DND-41 (cell line): ENCODE results near the gene DAZAP1.
"Not testable (repeated sequence)": the region's sequence is repeated elsewhere in the genome, so short reads cannot be mapped to it uniquely, and the experiment has no call there.

Experiments used
- ATAC-seq: fragments of 200-7000 bp; cut with Tn5 transposase; 3 replicates; pipeline ENCODE4 v1.9.1; 2021; ENCODE audit warnings: low read depth; ENCODE audit not compliant: insufficient read depth
- DNase-seq: peaks from one replicate; pipeline ENCODE4 v3.0.0-alpha.2; 2020
- H2AFZ ChIP-seq: 2 replicates; pipeline ENCODE4 v1.6.0; 2012; ENCODE audit warnings: low read depth, low read length
- H3K27ac ChIP-seq: 2 replicates; pipeline ENCODE4 v1.5.1; 2012; ENCODE audit warnings: low read length, inconsistent platforms
- H3K27me3 ChIP-seq: fragments of 200-600 bp; sonication (generic); 2 replicates; pipeline ENCODE4 v1.6.0; 2012; ENCODE audit warnings: low read length, mild to moderate bottlenecking, inconsistent platforms; ENCODE audit not compliant: insufficient read depth, poor library complexity
- H3K36me3 ChIP-seq: 2 replicates; pipeline ENCODE4 v1.5.1; 2012; ENCODE audit warnings: low read length, inconsistent platforms; ENCODE audit not compliant: insufficient read depth
- H3K4me1 ChIP-seq: 2 replicates; pipeline ENCODE4 v1.5.1; 2012; ENCODE audit warnings: mild to moderate bottlenecking, low read length; ENCODE audit not compliant: insufficient read depth
- H3K4me2 ChIP-seq: 2 replicates; pipeline ENCODE4 v1.6.0; 2012; ENCODE audit warnings: mild to moderate bottlenecking, moderate library complexity, low read length, inconsistent platforms; ENCODE audit not compliant: insufficient read depth
- H3K4me3 ChIP-seq, 2 experiments: fragments of 200-600 bp in 1 of 2; shearing (Covaris generic) in 1 of 2; 2 replicates each; pipeline ENCODE4 v1.5.1; 2012 to 2016; ENCODE audit warnings: inconsistent platforms in 2 of 2, low read length in 2 of 2, mild to moderate bottlenecking in 2 of 2, low read depth in 1 of 2, moderate library complexity in 1 of 2
- H3K79me2 ChIP-seq: 2 replicates; pipeline ENCODE4 v1.6.0; 2012; ENCODE audit warnings: low read length, inconsistent platforms; ENCODE audit not compliant: insufficient read depth
- H3K9ac ChIP-seq: 2 replicates; pipeline ENCODE4 v1.6.0; 2012; ENCODE audit warnings: low read depth, mild to moderate bottlenecking, inconsistent platforms, low read length, moderate library complexity
- H3K9me3 ChIP-seq: 2 replicates; pipeline ENCODE4 v1.5.1; 2012; ENCODE audit warnings: low read length, moderate library complexity, mild to moderate bottlenecking, inconsistent platforms; ENCODE audit not compliant: insufficient read depth, severe bottlenecking
- H4K20me1 ChIP-seq: 2 replicates; pipeline ENCODE4 v1.6.0; 2012; ENCODE audit warnings: low read length; ENCODE audit not compliant: insufficient read depth
- CTCF ChIP-seq: IDR thresholded peaks from 2 replicates; pipeline ENCODE4 v1.5.1; 2012; ENCODE audit warnings: borderline replicate concordance, low read length, moderate library complexity, mild to moderate bottlenecking; ENCODE audit not compliant: poor library complexity, severe bottlenecking; ENCODE audit errors: extremely low read depth
- EZH2 ChIP-seq: IDR thresholded peaks from 3 replicates; pipeline ENCODE4 v1.6.1; 2012; ENCODE audit warnings: borderline replicate concordance, low read depth, mild to moderate bottlenecking, moderate library complexity, low read length, inconsistent platforms; ENCODE audit not compliant: severe bottlenecking

Gene DAZAP1

GRCh38 chr19:1438933-1439354 is 31.6 kb downstream of the DAZAP1 start:
- DNase-seq (no peak), ATAC-seq (peak; percentile 8)
- Histone ChIP-seq H3K9ac (peak overlapping the region; percentile 90), H2AFZ (no peak overlapping the region), H4K20me1 (peaks cover 60% of the 10 kb centered on the region), H3K4me3 (peak overlapping the region; percentile 61 to 66; a peak in 3 of 4 replicates), H3K4me1 (peaks cover 26% of the 10 kb centered on the region), H3K36me3 (peaks cover 54% of the 10 kb centered on the region), H3K9me3 (no peaks in the 10 kb centered on the region), H3K4me2 (peak overlapping the region; percentile 99), H3K27ac (peak overlapping the region; percentile 82), H3K27me3 (no peaks in the 10 kb centered on the region), H3K79me2 (peaks cover 37% of the 10 kb centered on the region)
- TF ChIP-seq EZH2 (no peak), CTCF (no peak)

GRCh38 chr19:1439525-1440417 is 32.4 kb downstream of the DAZAP1 start:
- peaks cover 46% of the 10 kb centered on the region for H3K36me3 ChIP-seq
- peak overlapping the region; percentile 99 for H3K4me2 ChIP-seq
- DNase-seq, H3K27me3 ChIP-seq, H3K9me3 ChIP-seq, ATAC-seq, H2AFZ ChIP-seq: not testable (repeated sequence)
- peaks cover 37% of the 10 kb centered on the region for H3K79me2 ChIP-seq
- H3K27ac ChIP-seq = peak overlapping the region; percentile 82
- peak overlapping the region; percentile 61 to 66; a peak in 3 of 4 replicates for H3K4me3 ChIP-seq
- peak overlapping the region; percentile 90 for H3K9ac ChIP-seq
- peaks cover 28% of the 10 kb centered on the region for H3K4me1 ChIP-seq
- H4K20me1 ChIP-seq = peaks cover 60% of the 10 kb centered on the region

- TF ChIP-seq EZH2 (no peak), CTCF (no peak)
- ATAC-seq (no peak), DNase-seq (no peak)
- Histone ChIP-seq H2AFZ (no peak overlapping the region), H3K27ac (no peak overlapping the region), H3K36me3 (peaks cover 42% of the 10 kb centered on the region), H3K27me3 (no peaks in the 10 kb centered on the region), H3K79me2 (peaks cover 37% of the 10 kb centered on the region), H4K20me1 (peaks cover 61% of the 10 kb centered on the region), H3K4me2 (peak overlapping the region; percentile 99; the same call in 1 of the 2 replicates), H3K9me3 (no peaks in the 10 kb centered on the region), H3K4me3 (0 out of 4 replicates have a peak overlapping the region, but pooled peaks of 1 of the 2 experiments have one; percentile 61), H3K9ac (peak overlapping the region; percentile 90), H3K4me1 (peaks cover 35% of the 10 kb centered on the region)
These were observed 33.0 kb downstream of the DAZAP1 start for GRCh38 chr19:1440418-1440801.

- DNase-seq (no peak), ATAC-seq (no peak)
- TF ChIP-seq CTCF (no peak), EZH2 (no peak)
- Histone ChIP-seq H3K9ac (peak overlapping the region; percentile 90), H3K27ac (0 out of 2 replicates have a peak overlapping the region, but pooled peaks have one; percentile 7), H3K9me3 (no peaks in the 10 kb centered on the region), H3K27me3 (no peaks in the 10 kb centered on the region), H3K36me3 (peaks cover 39% of the 10 kb centered on the region), H3K4me1 (peaks cover 36% of the 10 kb centered on the region), H3K4me2 (peak overlapping the region; percentile 99; the same call in 1 of the 2 replicates), H4K20me1 (peaks cover 57% of the 10 kb centered on the region), H3K4me3 (no peak overlapping the region), H3K79me2 (peaks cover 37% of the 10 kb centered on the region), H2AFZ (no peak overlapping the region)
These were observed 33.6 kb downstream of the DAZAP1 start for GRCh38 chr19:1441022-1441426.
